ENCODE results near the gene CEP164.

CEP164 gene

GRCh38 chr11:117428186-117428855, 100.7 kb downstream of the CEP164 start:
- DNase-seq (ENCODE audit: low spot score) = no peak
- Histone ChIP-seq H3K27ac (replicated peaks; ENCODE audit: low read length) (no peak overlapping the region), H3K79me1 (ENCODE audit: low read depth, low read length) (no peaks in the 10 kb centered on the region), H3K36me3 (replicated peaks in 1 of 2; ENCODE audit: control insufficient read depth in 2 of 2, insufficient read depth in 2 of 2, low read length in 2 of 2) (no peaks in the 10 kb centered on the region), H2AK5ac (ENCODE audit: low read depth, low read length) (no peak overlapping the region), H3K14ac (ENCODE audit: low read length) (no peak overlapping the region), H3K27me3 (ENCODE audit: control insufficient read depth in 3 of 3, insufficient read depth in 3 of 3, low read depth in 1 of 3, low read length in 3 of 3) (peaks cover 0 to 50% (median 3%) of the 10 kb centered on the region in 3 experiments), H4K91ac (ENCODE audit: low read depth, low read length, poor library complexity) (no peak overlapping the region), H2AFZ (ENCODE audit: low read length) (no peak overlapping the region), H3K4me3 (ENCODE audit: low read length in 2 of 2) (no peak overlapping the region), H3K4me1 (ENCODE audit: control insufficient read depth in 2 of 2, insufficient read depth in 1 of 2, low read depth in 1 of 2, low read length in 2 of 2) (peaks cover 9 to 15% of the 10 kb centered on the region in 2 donors), H3K18ac (ENCODE audit: low read length) (peak overlapping the region; percentile 36), H2BK15ac (ENCODE audit: low read length) (no peak overlapping the region), H3K23ac (ENCODE audit: low read depth, low read length, poor library complexity) (no peak overlapping the region), H3K4ac (ENCODE audit: low read length) (no peak overlapping the region), H2BK12ac (ENCODE audit: low read length) (no peak overlapping the region), H4K8ac (ENCODE audit: low read depth, low read length) (no peak overlapping the region), H2BK5ac (ENCODE audit: low read length) (no peak overlapping the region), H3K4me2 (ENCODE audit: insufficient read depth, low read length, poor library complexity, severe bottlenecking) (no peak overlapping the region), H3K9me3 (replicated peaks in 1 of 2; ENCODE audit: control insufficient read depth in 2 of 2, insufficient read depth in 1 of 2, low read depth in 1 of 2, low read length in 2 of 2) (no peaks in the 10 kb centered on the region), H2BK120ac (ENCODE audit: low read depth, low read length) (no peak overlapping the region), H3K9ac (ENCODE audit: low read depth, low read length, poor library complexity) (no peak overlapping the region)
- WGBS, 2 donors (ENCODE audit: extremely low coverage in 2 of 2, insufficient read length in 2 of 2, insufficient replicate concordance in 1 of 2) = 100% methylated on average over 2 of the region's 32 CpGs; no CpG with 5 or more reads in 1 of the 2 donors

DNA sequence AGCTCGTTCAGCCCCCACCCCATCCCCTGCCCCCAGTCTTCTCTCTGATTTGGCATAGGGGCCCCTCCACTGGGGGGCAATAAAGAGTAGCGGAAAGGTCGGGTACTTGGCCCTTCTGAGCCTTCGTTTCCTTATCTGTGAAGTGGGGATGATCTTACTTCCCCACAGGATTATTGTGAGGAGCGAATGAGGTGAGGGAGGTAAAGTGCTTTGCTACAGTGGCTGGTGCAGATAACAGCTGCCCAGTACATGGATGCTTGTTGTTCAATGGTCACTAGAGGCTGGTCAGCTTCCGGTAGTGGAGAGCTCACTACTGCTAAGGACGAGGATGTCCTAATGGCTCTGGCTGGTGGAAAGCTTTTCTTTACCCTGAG, 101.2 kb downstream of the CEP164 start:
- H3K36me3 ChIP-seq (replicated peaks in 1 of 2; ENCODE audit: control insufficient read depth in 2 of 2, insufficient read depth in 2 of 2, low read length in 2 of 2) = no peaks in the 10 kb centered on the region
- H3K18ac ChIP-seq (ENCODE audit: low read length) = no peak overlapping the region
- H3K9me3 ChIP-seq (replicated peaks in 1 of 2; ENCODE audit: control insufficient read depth in 2 of 2, insufficient read depth in 1 of 2, low read depth in 1 of 2, low read length in 2 of 2) = no peaks in the 10 kb centered on the region
- no peak for DNase-seq (ENCODE audit: low spot score)
- no peak overlapping the region for H4K8ac ChIP-seq (ENCODE audit: low read depth, low read length)
- H3K79me1 ChIP-seq (ENCODE audit: low read depth, low read length) = no peaks in the 10 kb centered on the region
- no peak overlapping the region for H3K9ac ChIP-seq (ENCODE audit: low read depth, low read length, poor library complexity)
- H2BK5ac ChIP-seq (ENCODE audit: low read length) = no peak overlapping the region
- H3K4me3 ChIP-seq (ENCODE audit: low read length in 2 of 2) = no peak overlapping the region
- no peak overlapping the region for H3K23ac ChIP-seq (ENCODE audit: low read depth, low read length, poor library complexity)
- peaks cover 9 to 15% of the 10 kb centered on the region in 2 donors for H3K4me1 ChIP-seq (ENCODE audit: control insufficient read depth in 2 of 2, insufficient read depth in 1 of 2, low read depth in 1 of 2, low read length in 2 of 2)
- H2BK12ac ChIP-seq (ENCODE audit: low read length) = no peak overlapping the region
- no peak overlapping the region for H2BK15ac ChIP-seq (ENCODE audit: low read length)
- no peak overlapping the region for H3K27ac ChIP-seq (replicated peaks; ENCODE audit: low read length)
- H2AFZ ChIP-seq (ENCODE audit: low read length) = no peak overlapping the region
- H3K27me3 ChIP-seq (ENCODE audit: control insufficient read depth in 3 of 3, insufficient read depth in 3 of 3, low read depth in 1 of 3, low read length in 3 of 3) = peaks cover 0 to 47% (median 3%) of the 10 kb centered on the region in 3 experiments
- H3K4me2 ChIP-seq (ENCODE audit: insufficient read depth, low read length, poor library complexity, severe bottlenecking) = no peak overlapping the region
- no peak overlapping the region for H3K14ac ChIP-seq (ENCODE audit: low read length)
- no peak overlapping the region for H4K91ac ChIP-seq (ENCODE audit: low read depth, low read length, poor library complexity)
- H2BK120ac ChIP-seq (ENCODE audit: low read depth, low read length) = no peak overlapping the region
- WGBS, 2 donors (ENCODE audit: extremely low coverage in 2 of 2, insufficient read length in 2 of 2, insufficient replicate concordance in 1 of 2) = no CpG with 5 or more reads among the region's 7 CpGs
- no peak overlapping the region for H3K4ac ChIP-seq (ENCODE audit: low read length)
- H2AK5ac ChIP-seq (ENCODE audit: low read depth, low read length) = no peak overlapping the region

GRCh38 chr11:117430293-117430955, 102.8 kb downstream of the CEP164 start:
- H3K4ac ChIP-seq (ENCODE audit: low read length) = no peak overlapping the region
- peaks cover 0 to 39% (median 3%) of the 10 kb centered on the region in 3 experiments for H3K27me3 ChIP-seq (ENCODE audit: control insufficient read depth in 3 of 3, insufficient read depth in 3 of 3, low read depth in 1 of 3, low read length in 3 of 3)
- H3K4me1 ChIP-seq (ENCODE audit: control insufficient read depth in 2 of 2, insufficient read depth in 1 of 2, low read depth in 1 of 2, low read length in 2 of 2) = peaks cover 9 to 15% of the 10 kb centered on the region in 2 donors
- WGBS, 2 donors (ENCODE audit: extremely low coverage in 2 of 2, insufficient read length in 2 of 2, insufficient replicate concordance in 1 of 2) = no CpG with 5 or more reads among the region's 15 CpGs
- no peak for DNase-seq (ENCODE audit: low spot score)
- H2BK15ac ChIP-seq (ENCODE audit: low read length) = no peak overlapping the region
- no peak overlapping the region for H2BK5ac ChIP-seq (ENCODE audit: low read length)
- H2BK120ac ChIP-seq (ENCODE audit: low read depth, low read length) = no peak overlapping the region
- H2BK12ac ChIP-seq (ENCODE audit: low read length) = no peak overlapping the region
- no peak overlapping the region for H2AFZ ChIP-seq (ENCODE audit: low read length)
- no peak overlapping the region for H2AK5ac ChIP-seq (ENCODE audit: low read depth, low read length)
- H3K36me3 ChIP-seq (replicated peaks in 1 of 2; ENCODE audit: control insufficient read depth in 2 of 2, insufficient read depth in 2 of 2, low read length in 2 of 2) = no peaks in the 10 kb centered on the region
- no peaks in the 10 kb centered on the region for H3K79me1 ChIP-seq (ENCODE audit: low read depth, low read length)
- H3K4me2 ChIP-seq (ENCODE audit: insufficient read depth, low read length, poor library complexity, severe bottlenecking) = no peak overlapping the region
- H3K9me3 ChIP-seq (replicated peaks in 1 of 2; ENCODE audit: control insufficient read depth in 2 of 2, insufficient read depth in 1 of 2, low read depth in 1 of 2, low read length in 2 of 2) = no peaks in the 10 kb centered on the region
- H3K4me3 ChIP-seq (ENCODE audit: low read length in 2 of 2) = no peak overlapping the region
- no peak overlapping the region for H3K9ac ChIP-seq (ENCODE audit: low read depth, low read length, poor library complexity)
- H3K23ac ChIP-seq (ENCODE audit: low read depth, low read length, poor library complexity) = peak overlapping the region; percentile 13
- no peak overlapping the region for H3K14ac ChIP-seq (ENCODE audit: low read length)
- H3K18ac ChIP-seq (ENCODE audit: low read length) = peak overlapping the region; percentile 61
- no peak overlapping the region for H4K8ac ChIP-seq (ENCODE audit: low read depth, low read length)
- H3K27ac ChIP-seq (replicated peaks; ENCODE audit: low read length) = no peak overlapping the region
- no peak overlapping the region for H4K91ac ChIP-seq (ENCODE audit: low read depth, low read length, poor library complexity)

GRCh38 chr11:117431436-117431835, 103.8 kb downstream of the CEP164 start:
- Histone ChIP-seq H3K4me2 (ENCODE audit: insufficient read depth, low read length, poor library complexity, severe bottlenecking) (no peak overlapping the region), H3K23ac (ENCODE audit: low read depth, low read length, poor library complexity) (peak overlapping the region; percentile 16), H2AK5ac (ENCODE audit: low read depth, low read length) (no peak overlapping the region), H3K27ac (replicated peaks; ENCODE audit: low read length) (no peak overlapping the region), H3K4me3 (ENCODE audit: low read length in 2 of 2) (no peak overlapping the region), H3K36me3 (replicated peaks in 1 of 2; ENCODE audit: control insufficient read depth in 2 of 2, insufficient read depth in 2 of 2, low read length in 2 of 2) (no peaks in the 10 kb centered on the region), H2BK12ac (ENCODE audit: low read length) (no peak overlapping the region), H3K27me3 (ENCODE audit: control insufficient read depth in 3 of 3, insufficient read depth in 3 of 3, low read depth in 1 of 3, low read length in 3 of 3) (peaks cover 0 to 46% (median 3%) of the 10 kb centered on the region in 3 experiments), H2AFZ (ENCODE audit: low read length) (no peak overlapping the region), H2BK15ac (ENCODE audit: low read length) (no peak overlapping the region), H3K9ac (ENCODE audit: low read depth, low read length, poor library complexity) (no peak overlapping the region), H3K18ac (ENCODE audit: low read length) (peak overlapping the region; percentile 31), H4K91ac (ENCODE audit: low read depth, low read length, poor library complexity) (no peak overlapping the region), H2BK120ac (ENCODE audit: low read depth, low read length) (no peak overlapping the region), H3K14ac (ENCODE audit: low read length) (no peak overlapping the region), H3K4ac (ENCODE audit: low read length) (no peak overlapping the region), H3K4me1 (ENCODE audit: control insufficient read depth in 2 of 2, insufficient read depth in 1 of 2, low read depth in 1 of 2, low read length in 2 of 2) (peaks cover 9 to 14% of the 10 kb centered on the region in 2 donors), H3K79me1 (ENCODE audit: low read depth, low read length) (no peaks in the 10 kb centered on the region), H3K9me3 (replicated peaks in 1 of 2; ENCODE audit: control insufficient read depth in 2 of 2, insufficient read depth in 1 of 2, low read depth in 1 of 2, low read length in 2 of 2) (no peaks in the 10 kb centered on the region), H4K8ac (ENCODE audit: low read depth, low read length) (no peak overlapping the region), H2BK5ac (ENCODE audit: low read length) (no peak overlapping the region)
- no peak for DNase-seq (ENCODE audit: low spot score)
- WGBS, 2 donors (ENCODE audit: extremely low coverage in 2 of 2, insufficient read length in 2 of 2, insufficient replicate concordance in 1 of 2) = no CpG with 5 or more reads among the region's 7 CpGs
